Right atrium auricular region (tissue), 2 donors: Measurements from ENCODE around the gene GPR17. TPM values are rescaled to one million over a fixed set of nuclear protein-coding genes. Genes with fewer than 3 reads are reported as not detected.

Source experiments
- DNase-seq: peaks from one replicate; pipeline ENCODE4 v3.0.0-alpha.2; 2019; ENCODE audit warnings: low spot score
- H3K27ac ChIP-seq, 2 donors: fragments of 200-600 bp; sonication (generic); 1 replicate in 1 of 2; 2 replicates in 1 of 2; pipeline ENCODE4 v1.5.1; 2016 to 2019
- H3K27me3 ChIP-seq, 2 donors: fragments of 200-600 bp; sonication (generic); one replicate each; pipeline versions ENCODE4 v1.5.1 to v1.6.0; 2017 to 2019
- H3K36me3 ChIP-seq: fragments of 200-600 bp; sonication (generic); one replicate; pipeline ENCODE4 v1.5.1; 2016
- H3K4me1 ChIP-seq, 2 donors: fragments of 200-600 bp; sonication (generic); one replicate each; pipeline versions ENCODE4 v1.5.1 to v1.6.0; 2017 to 2019
- H3K4me3 ChIP-seq, 2 donors: fragments of 200-600 bp; sonication (generic); 1 replicate in 1 of 2; 2 replicates in 1 of 2; pipeline ENCODE4 v1.5.1; 2017 to 2019; ENCODE audit warnings: mild to moderate bottlenecking in 1 of 2, moderate library complexity in 1 of 2
- H3K9me3 ChIP-seq, 2 donors: fragments of 200-600 bp; sonication (generic); one replicate each; pipeline ENCODE4 v1.5.1; 2019
- total RNA-seq, 2 donors: library from RNA; depleted of rRNA; stranded (reverse); fragments of >200 nt; gene quantifications; one replicate each; pipeline ENCODE4 v1.1.0, GENCODE V29; 2016
- TF ChIP-seq, protein P1 (sequence below), 2 donors: fragments of 200-600 bp; sonication (generic); IDR thresholded peaks; one replicate each; pipeline ENCODE4 v1.5.1; 2019; ENCODE audit warnings: antibody characterized with exemption in 2 of 2

The GPR17 gene
- total RNA-seq, 2 donors from 2014 or later = 0.24 TPM; not detected in 1

DNA sequence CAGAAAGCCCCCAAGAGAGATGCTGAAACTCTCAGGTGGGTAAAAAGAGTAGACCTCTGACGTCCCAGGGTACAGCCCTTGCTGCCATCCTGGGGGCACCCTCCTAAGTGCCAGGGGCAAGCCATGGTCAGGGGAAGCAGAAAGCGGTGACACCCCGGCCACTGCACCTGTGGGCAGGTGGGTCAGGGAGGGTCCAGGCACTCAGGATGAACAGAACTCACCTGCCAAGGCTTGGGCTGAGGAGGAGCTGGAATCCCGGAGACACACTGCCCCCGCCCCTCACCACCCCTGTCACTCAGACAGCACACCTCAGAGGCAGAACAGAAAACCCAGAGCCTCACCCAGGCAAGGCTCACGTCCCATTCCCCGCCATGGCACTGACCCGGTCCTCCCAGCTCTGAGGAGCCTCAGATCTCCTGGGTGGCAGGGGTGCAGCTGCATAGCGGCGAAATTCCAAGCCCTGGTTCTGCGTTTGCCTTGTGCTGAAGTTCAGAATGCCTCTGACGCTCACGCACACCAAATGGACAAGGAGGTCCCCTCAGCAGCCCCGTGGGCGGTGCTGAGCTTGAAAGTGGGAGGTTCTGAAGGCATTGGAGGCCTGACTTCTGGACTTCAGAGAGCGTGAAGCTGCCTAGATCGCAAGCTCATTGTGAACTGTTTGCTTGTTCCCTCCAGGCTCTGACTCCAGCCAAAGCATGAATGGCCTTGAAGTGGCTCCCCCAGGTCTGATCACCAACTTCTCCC, 4.3 kb downstream of the GPR17 start:
- no peak for DNase-seq
- TF ChIP-seq, protein P1, sequence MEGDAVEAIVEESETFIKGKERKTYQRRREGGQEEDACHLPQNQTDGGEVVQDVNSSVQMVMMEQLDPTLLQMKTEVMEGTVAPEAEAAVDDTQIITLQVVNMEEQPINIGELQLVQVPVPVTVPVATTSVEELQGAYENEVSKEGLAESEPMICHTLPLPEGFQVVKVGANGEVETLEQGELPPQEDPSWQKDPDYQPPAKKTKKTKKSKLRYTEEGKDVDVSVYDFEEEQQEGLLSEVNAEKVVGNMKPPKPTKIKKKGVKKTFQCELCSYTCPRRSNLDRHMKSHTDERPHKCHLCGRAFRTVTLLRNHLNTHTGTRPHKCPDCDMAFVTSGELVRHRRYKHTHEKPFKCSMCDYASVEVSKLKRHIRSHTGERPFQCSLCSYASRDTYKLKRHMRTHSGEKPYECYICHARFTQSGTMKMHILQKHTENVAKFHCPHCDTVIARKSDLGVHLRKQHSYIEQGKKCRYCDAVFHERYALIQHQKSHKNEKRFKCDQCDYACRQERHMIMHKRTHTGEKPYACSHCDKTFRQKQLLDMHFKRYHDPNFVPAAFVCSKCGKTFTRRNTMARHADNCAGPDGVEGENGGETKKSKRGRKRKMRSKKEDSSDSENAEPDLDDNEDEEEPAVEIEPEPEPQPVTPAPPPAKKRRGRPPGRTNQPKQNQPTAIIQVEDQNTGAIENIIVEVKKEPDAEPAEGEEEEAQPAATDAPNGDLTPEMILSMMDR (IDR thresholded peaks at IDR 0.05) = peak in 1 of 2 donors; percentile 7
- Histone ChIP-seq H3K4me1 (peaks cover 0 to 90% of the 10 kb centered on the region in 2 donors), H3K27ac (peak overlapping the region; percentile 82 to 88), H3K36me3 (peaks cover 58% of the 10 kb centered on the region), H3K4me3 (no peak overlapping the region), H3K9me3 (no peaks in the 10 kb centered on the region), H3K27me3 (no peaks in the 10 kb centered on the region)

DNA sequence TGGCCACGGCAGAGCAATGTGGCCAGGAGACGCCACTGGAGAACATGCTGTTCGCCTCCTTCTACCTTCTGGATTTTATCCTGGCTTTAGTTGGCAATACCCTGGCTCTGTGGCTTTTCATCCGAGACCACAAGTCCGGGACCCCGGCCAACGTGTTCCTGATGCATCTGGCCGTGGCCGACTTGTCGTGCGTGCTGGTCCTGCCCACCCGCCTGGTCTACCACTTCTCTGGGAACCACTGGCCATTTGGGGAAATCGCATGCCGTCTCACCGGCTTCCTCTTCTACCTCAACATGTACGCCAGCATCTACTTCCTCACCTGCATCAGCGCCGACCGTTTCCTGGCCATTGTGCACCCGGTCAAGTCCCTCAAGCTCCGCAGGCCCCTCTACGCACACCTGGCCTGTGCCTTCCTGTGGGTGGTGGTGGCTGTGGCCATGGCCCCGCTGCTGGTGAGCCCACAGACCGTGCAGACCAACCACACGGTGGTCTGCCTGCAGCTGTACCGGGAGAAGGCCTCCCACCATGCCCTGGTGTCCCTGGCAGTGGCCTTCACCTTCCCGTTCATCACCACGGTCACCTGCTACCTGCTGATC, 4.9 kb downstream of the GPR17 start:
- Histone ChIP-seq H3K9me3 (no peaks in the 10 kb centered on the region), H3K4me1 (peaks cover 0 to 97% of the 10 kb centered on the region in 2 donors), H3K36me3 (peaks cover 55% of the 10 kb centered on the region), H3K4me3 (no peak overlapping the region), H3K27ac (peak overlapping the region; percentile 82 to 88), H3K27me3 (no peaks in the 10 kb centered on the region)
- TF ChIP-seq, protein P1 (IDR thresholded peaks at IDR 0.05) = no peak
- no peak for DNase-seq

DNA sequence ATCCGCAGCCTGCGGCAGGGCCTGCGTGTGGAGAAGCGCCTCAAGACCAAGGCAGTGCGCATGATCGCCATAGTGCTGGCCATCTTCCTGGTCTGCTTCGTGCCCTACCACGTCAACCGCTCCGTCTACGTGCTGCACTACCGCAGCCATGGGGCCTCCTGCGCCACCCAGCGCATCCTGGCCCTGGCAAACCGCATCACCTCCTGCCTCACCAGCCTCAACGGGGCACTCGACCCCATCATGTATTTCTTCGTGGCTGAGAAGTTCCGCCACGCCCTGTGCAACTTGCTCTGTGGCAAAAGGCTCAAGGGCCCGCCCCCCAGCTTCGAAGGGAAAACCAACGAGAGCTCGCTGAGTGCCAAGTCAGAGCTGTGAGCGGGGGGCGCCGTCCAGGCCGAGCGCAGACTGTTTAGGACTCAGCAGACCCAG, 5.4 kb downstream of the GPR17 start:
- no peak for DNase-seq
- H3K4me3 ChIP-seq = no peak overlapping the region
- TF ChIP-seq, protein P1 (IDR thresholded peaks at IDR 0.05) = no peak
- H3K27ac ChIP-seq = peak overlapping the region; percentile 82 to 88
- H3K4me1 ChIP-seq = peaks cover 0 to 97% of the 10 kb centered on the region in 2 donors
- peaks cover 53% of the 10 kb centered on the region for H3K36me3 ChIP-seq
- H3K27me3 ChIP-seq = no peaks in the 10 kb centered on the region
- no peaks in the 10 kb centered on the region for H3K9me3 ChIP-seq

DNA sequence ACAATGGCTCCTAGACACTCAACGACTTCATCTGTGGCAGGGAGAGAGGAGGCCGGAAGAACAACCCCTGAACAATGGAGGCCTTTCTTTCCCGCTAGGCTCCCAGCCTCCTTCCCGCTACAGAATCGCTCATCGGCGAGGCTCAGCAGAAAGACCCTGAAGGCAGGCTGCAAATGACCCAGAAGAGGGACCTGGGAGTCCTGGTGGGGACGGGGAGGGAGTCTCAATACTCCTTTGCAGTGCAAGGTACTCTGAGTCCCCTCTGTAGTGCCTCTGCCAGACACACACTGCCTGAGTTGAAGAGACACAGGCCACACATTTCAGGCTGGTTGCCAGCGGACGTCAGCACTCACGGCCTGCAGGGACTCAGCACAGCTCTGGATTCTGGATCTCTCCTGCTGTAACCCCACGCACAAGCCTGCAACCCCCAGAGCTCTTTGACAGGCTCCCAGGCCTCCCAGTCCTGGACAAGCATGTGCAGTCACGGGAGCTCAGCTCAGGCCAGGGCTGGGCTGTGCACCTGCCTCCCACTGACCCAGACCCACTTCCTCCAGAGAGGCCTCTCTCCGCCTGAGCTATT, 6.1 kb downstream of the GPR17 start:
- peak overlapping the region; percentile 82 to 88 for H3K27ac ChIP-seq
- H3K27me3 ChIP-seq = no peaks in the 10 kb centered on the region
- H3K4me3 ChIP-seq = no peak overlapping the region
- DNase-seq = peak; percentile 89
- H3K9me3 ChIP-seq = no peaks in the 10 kb centered on the region
- peaks cover 0 to 97% of the 10 kb centered on the region in 2 donors for H3K4me1 ChIP-seq
- H3K36me3 ChIP-seq = peaks cover 55% of the 10 kb centered on the region
- TF ChIP-seq, protein P1 (IDR thresholded peaks at IDR 0.05) = no peak

DNA sequence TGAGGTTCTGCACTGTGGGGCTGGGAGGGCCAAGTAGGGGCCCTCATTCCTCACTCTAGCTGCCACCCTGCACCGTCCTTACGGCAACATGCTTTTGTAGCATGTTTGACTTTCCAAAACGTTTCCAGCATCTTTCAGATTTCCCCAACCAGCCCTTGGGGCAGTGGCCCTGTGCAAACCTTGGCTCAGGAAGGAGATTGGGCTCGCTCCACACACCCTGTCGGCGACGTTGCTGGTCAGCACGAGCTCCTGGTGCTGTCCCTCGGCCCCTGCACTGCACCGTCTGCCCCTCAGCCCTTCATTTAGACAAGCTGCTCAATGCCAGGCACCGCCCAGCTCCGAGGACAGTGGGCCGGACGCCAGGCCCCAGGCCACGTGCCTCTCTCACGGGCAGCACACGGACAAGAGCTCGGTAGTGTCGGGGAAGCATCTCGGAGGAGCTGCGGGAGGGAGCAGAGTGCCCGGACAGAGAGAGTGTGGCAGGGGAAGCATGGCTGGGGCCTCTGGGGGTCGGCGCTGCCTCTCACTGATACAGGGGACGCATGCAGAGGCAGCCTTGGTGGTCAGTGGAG, 6.9 kb downstream of the GPR17 start:
- H3K36me3 ChIP-seq = peaks cover 63% of the 10 kb centered on the region
- no peaks in the 10 kb centered on the region for H3K27me3 ChIP-seq
- H3K27ac ChIP-seq = peak overlapping the region; percentile 82 to 88
- TF ChIP-seq, protein P1 (IDR thresholded peaks at IDR 0.05) = no peak
- peaks cover 0 to 97% of the 10 kb centered on the region in 2 donors for H3K4me1 ChIP-seq
- no peaks in the 10 kb centered on the region for H3K9me3 ChIP-seq
- no peak for DNase-seq
- H3K4me3 ChIP-seq = no peak overlapping the region
